ENCODE results near the gene CHTF18.
"Not testable (repeated sequence)": the region's sequence is repeated elsewhere in the genome, so short reads cannot be mapped to it uniquely, and the experiment has no call there.

CHTF18 gene

GRCh38 chr16:760545-761343, 27.7 kb upstream of the CHTF18 start, which contains the start of gene MSLN:
Gene MSLN, plus strand, starts transcription at chr16:760734. Its CDS starts 1,947 bp downstream, at chr16:762681.
- no peak for DNase-seq

GRCh38 chr16:761625-762513, 26.6 kb upstream of the CHTF18 start:
- DNase-seq: no peak

GRCh38 chr16:762595-763268, 25.7 kb upstream of the CHTF18 start:
- DNase-seq: no peak

GRCh38 chr16:763369-764183, 24.8 kb upstream of the CHTF18 start:
- DNase-seq: no peak

GRCh38 chr16:764184-764750, 24.2 kb upstream of the CHTF18 start:
- DNase-seq: no peak

GRCh38 chr16:764848-765487, 23.5 kb upstream of the CHTF18 start:
- no peak for DNase-seq

GRCh38 chr16:765488-765865, 22.9 kb upstream of the CHTF18 start:
- DNase-seq: no peak

GRCh38 chr16:766008-766819, 22.2 kb upstream of the CHTF18 start:
- no peak for DNase-seq

- DNase-seq: no peak
Observed at GRCh38 chr16:766820-767640, 21.4 kb upstream of the CHTF18 start.

- no peak for DNase-seq
Observed at GRCh38 chr16:767743-768235, 20.6 kb upstream of the CHTF18 start.

GRCh38 chr16:768428-768827, 20.0 kb upstream of the CHTF18 start:
- no peak for DNase-seq

GRCh38 chr16:769184-769784, 19.1 kb upstream of the CHTF18 start:
- DNase-seq: no peak

GRCh38 chr16:769934-770333, 18.5 kb upstream of the CHTF18 start:
- DNase-seq: no peak

GRCh38 chr16:770411-770810, 18.0 kb upstream of the CHTF18 start:
- DNase-seq: no peak

GRCh38 chr16:772959-773358, 15.5 kb upstream of the CHTF18 start:
- DNase-seq: no peak

- no peak for DNase-seq
Observed at GRCh38 chr16:774086-775001, 14.1 kb upstream of the CHTF18 start.

GRCh38 chr16:775236-775796, 13.1 kb upstream of the CHTF18 start:
- DNase-seq: no peak

GRCh38 chr16:776298-776697, 12.1 kb upstream of the CHTF18 start:
- DNase-seq: not testable (repeated sequence)
